ENCODE results near the gene SMIM10L2A.
A peak's percentile ranks its signal among the peaks of the same experiment; 100 is the strongest.
"Not testable (repeated sequence)": the region's sequence is repeated elsewhere in the genome, so short reads cannot be mapped to it uniquely, and the experiment has no call there.

SMIM10L2A gene

GRCh38 chrX:135421932-135422809 lies at the start of gene SMIM10L2A:
TSS of gene SMIM10L2A (plus strand) at chrX:135421944. CDS start at chrX:135422132, 188 bp downstream.
- DNase-seq (ENCODE audit: low spot score) = no peak

GRCh38 chrX:135373357-135373756 lies 48.4 kb upstream of the SMIM10L2A start:
- DNase-seq (ENCODE audit: low spot score) = no peak

- DNase-seq (ENCODE audit: low spot score) = no peak
These were observed 39.5 kb upstream of the SMIM10L2A start for GRCh38 chrX:135382260-135382659.

GRCh38 chrX:135383249-135383648 lies 38.5 kb upstream of the SMIM10L2A start:
- no peak for DNase-seq (ENCODE audit: low spot score)

- no peak for DNase-seq (ENCODE audit: low spot score)
These were observed 37.4 kb upstream of the SMIM10L2A start for GRCh38 chrX:135384161-135384836.

- no peak for DNase-seq (ENCODE audit: low spot score)
These were observed 32.9 kb upstream of the SMIM10L2A start for GRCh38 chrX:135388841-135389240.

GRCh38 chrX:135389243-135389642 lies 32.5 kb upstream of the SMIM10L2A start:
- no peak for DNase-seq (ENCODE audit: low spot score)

GRCh38 chrX:135389717-135390116 lies 32.0 kb upstream of the SMIM10L2A start:
- DNase-seq (ENCODE audit: low spot score) = no peak

GRCh38 chrX:135391734-135392133 lies 30.0 kb upstream of the SMIM10L2A start:
- DNase-seq (ENCODE audit: low spot score) = no peak

- no peak for DNase-seq (ENCODE audit: low spot score)
These were observed 28.7 kb upstream of the SMIM10L2A start for GRCh38 chrX:135393051-135393450.

- DNase-seq (ENCODE audit: low spot score) = no peak
These were observed 26.7 kb upstream of the SMIM10L2A start for GRCh38 chrX:135395064-135395463.

- no peak for DNase-seq (ENCODE audit: low spot score)
These were observed 25.6 kb upstream of the SMIM10L2A start for GRCh38 chrX:135396109-135396508.

GRCh38 chrX:135396566-135396965 lies 25.2 kb upstream of the SMIM10L2A start:
- DNase-seq (ENCODE audit: low spot score) = no peak

GRCh38 chrX:135397652-135398051 lies 24.1 kb upstream of the SMIM10L2A start:
- no peak for DNase-seq (ENCODE audit: low spot score)

GRCh38 chrX:135403374-135403773 lies 18.4 kb upstream of the SMIM10L2A start:
- DNase-seq (ENCODE audit: low spot score) = no peak

- not testable (repeated sequence) for DNase-seq (ENCODE audit: low spot score)
These were observed 15.3 kb upstream of the SMIM10L2A start for GRCh38 chrX:135406428-135406827.

GRCh38 chrX:135408794-135409193 lies 12.9 kb upstream of the SMIM10L2A start:
- no peak for DNase-seq (ENCODE audit: low spot score)

GRCh38 chrX:135410861-135411627 lies 10.7 kb upstream of the SMIM10L2A start:
- DNase-seq (ENCODE audit: low spot score) = no peak

- no peak for DNase-seq (ENCODE audit: low spot score)
These were observed 9.9 kb upstream of the SMIM10L2A start for GRCh38 chrX:135411893-135412292.

GRCh38 chrX:135416546-135416945 lies 5.2 kb upstream of the SMIM10L2A start:
- DNase-seq (ENCODE audit: low spot score) = no peak

- DNase-seq (ENCODE audit: low spot score) = no peak
These were observed 913 bp upstream of the SMIM10L2A start for GRCh38 chrX:135420831-135421230.

- DNase-seq (ENCODE audit: low spot score) = peak; percentile 84
These were observed 210 bp upstream of the SMIM10L2A start for GRCh38 chrX:135421537-135421931.

GRCh38 chrX:135422810-135423168 lies 1.0 kb downstream of the SMIM10L2A start:
- DNase-seq (ENCODE audit: low spot score) = not testable (repeated sequence)
